ENCODE data around the gene SULT1C2. TPM values are rescaled to one million over a fixed set of nuclear protein-coding genes. Genes with fewer than 3 reads are reported as not detected.

The SULT1C2 gene
- polyA plus RNA-seq, 1 experiment, result 0.04 TPM

- H3K4me3 ChIP-seq (ENCODE audit: low read depth, low read length), result no peak overlapping the region
- CTCF ChIA-PET, result no interaction called here
- no peak for TF ChIP-seq CTCF (IDR thresholded peaks at IDR 0.05; ENCODE audit: low read depth, low read length)
- no peak for DNase-seq (ENCODE audit: low read depth, low spot score)
- peaks cover 7% of the 10 kb centered on the region for H3K27me3 ChIP-seq (ENCODE audit: control insufficient read depth, insufficient read depth, low read length)
- H3K27ac ChIP-seq (ENCODE audit: low read depth, low read length), result no peak overlapping the region
- no peaks in the 10 kb centered on the region for H3K9me3 ChIP-seq (ENCODE audit: control insufficient read depth, insufficient read depth, low read length)
- POLR2A ChIA-PET, result no interaction called here
These were observed 3.1 kb upstream of the SULT1C2 start for GRCh38 chr2:108285616-108286015.

- no peak for TF ChIP-seq CTCF (IDR thresholded peaks at IDR 0.05; ENCODE audit: low read depth, low read length)
- Histone ChIP-seq H3K27ac (ENCODE audit: low read depth, low read length) (no peak overlapping the region), H3K4me3 (ENCODE audit: low read depth, low read length) (no peak overlapping the region), H3K9me3 (ENCODE audit: control insufficient read depth, insufficient read depth, low read length) (no peaks in the 10 kb centered on the region), H3K27me3 (ENCODE audit: control insufficient read depth, insufficient read depth, low read length) (peaks cover 7% of the 10 kb centered on the region)
- DNase-seq (ENCODE audit: low read depth, low spot score), result no peak
- POLR2A ChIA-PET, result no interaction called here
- CTCF ChIA-PET, result no interaction called here
These were observed 1.5 kb upstream of the SULT1C2 start for GRCh38 chr2:108287169-108287568.

DNA sequence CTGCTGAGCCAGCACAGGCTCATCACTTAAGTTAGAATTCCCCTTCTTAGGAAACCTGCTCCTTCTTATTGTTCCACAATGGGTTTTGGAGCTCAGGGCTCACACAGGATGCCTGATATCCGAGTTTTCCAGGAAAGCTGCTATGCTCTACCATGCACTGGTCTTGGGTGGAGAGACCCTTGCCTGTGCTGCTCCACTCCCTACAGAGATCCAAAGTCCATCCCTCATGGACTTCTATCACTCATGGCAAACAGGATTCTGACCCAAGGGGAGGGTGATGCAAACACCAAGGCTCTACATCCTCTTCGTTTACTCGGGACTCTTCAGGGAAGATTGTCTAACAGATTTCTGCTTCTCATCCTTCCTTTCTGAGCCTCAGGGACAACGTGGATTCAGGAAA lies 5.2 kb downstream of the SULT1C2 start:
- no peak for DNase-seq (ENCODE audit: low read depth, low spot score)
- no peaks in the 10 kb centered on the region for H3K9me3 ChIP-seq (ENCODE audit: control insufficient read depth, insufficient read depth, low read length)
- no peak overlapping the region for H3K27ac ChIP-seq (ENCODE audit: low read depth, low read length)
- peaks cover 4% of the 10 kb centered on the region for H3K27me3 ChIP-seq (ENCODE audit: control insufficient read depth, insufficient read depth, low read length)
- ChIA-PET CTCF (no interaction called here), POLR2A (no interaction called here)
- no peak for TF ChIP-seq CTCF (IDR thresholded peaks at IDR 0.05; ENCODE audit: low read depth, low read length)
- no peak overlapping the region for H3K4me3 ChIP-seq (ENCODE audit: low read depth, low read length)

GRCh38 chr2:108297436-108298141 lies 8.9 kb downstream of the SULT1C2 start:
- Histone ChIP-seq H3K27ac (ENCODE audit: low read depth, low read length) (no peak overlapping the region), H3K9me3 (ENCODE audit: control insufficient read depth, insufficient read depth, low read length) (no peaks in the 10 kb centered on the region), H3K27me3 (ENCODE audit: control insufficient read depth, insufficient read depth, low read length) (peaks cover 2% of the 10 kb centered on the region), H3K4me3 (ENCODE audit: low read depth, low read length) (no peak overlapping the region)
- POLR2A ChIA-PET, result no interaction called here
- CTCF ChIA-PET, result interaction anchor here (0.9 kb wide), 1 partner anchor 53 kb away, joined by 3 read pairs; no protein-coding TSS in a partner anchor
- DNase-seq (ENCODE audit: low read depth, low spot score), result peak; percentile 49
- TF ChIP-seq CTCF (IDR thresholded peaks at IDR 0.05; ENCODE audit: low read depth, low read length), result no peak

DNA sequence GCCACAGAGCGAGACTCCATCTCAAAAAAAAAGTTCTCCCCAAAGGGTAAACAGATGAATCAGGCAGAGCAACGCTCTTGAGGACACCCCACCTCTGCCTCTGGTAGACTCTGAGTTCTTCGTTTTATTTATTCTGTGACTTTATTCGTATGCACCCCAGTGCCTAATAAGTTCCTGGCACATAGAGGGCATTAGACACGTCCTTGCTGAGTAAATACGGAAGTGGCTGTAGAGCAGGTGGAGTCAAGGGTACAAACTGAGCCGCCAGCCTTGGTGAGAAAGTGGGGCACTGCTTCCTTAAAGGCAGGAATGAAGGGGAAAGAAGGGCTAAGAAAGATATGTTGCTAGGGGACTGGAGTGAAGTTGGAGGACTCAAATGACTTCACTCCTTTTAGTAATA lies 12.9 kb downstream of the SULT1C2 start:
- no peak for TF ChIP-seq CTCF (IDR thresholded peaks at IDR 0.05; ENCODE audit: low read depth, low read length)
- Histone ChIP-seq H3K27ac (ENCODE audit: low read depth, low read length) (no peak overlapping the region), H3K9me3 (ENCODE audit: control insufficient read depth, insufficient read depth, low read length) (no peaks in the 10 kb centered on the region), H3K4me3 (ENCODE audit: low read depth, low read length) (no peak overlapping the region), H3K27me3 (ENCODE audit: control insufficient read depth, insufficient read depth, low read length) (peaks cover 2% of the 10 kb centered on the region)
- no peak for DNase-seq (ENCODE audit: low read depth, low spot score)
- ChIA-PET POLR2A (no interaction called here), CTCF (no interaction called here)
